H1 (cell line): ENCODE data around the gene ZNF189.

Source experiments
- CBX8 ChIP-seq: fragments of 300-800, 300-1000 bp; sonication (generic); IDR thresholded peaks from 2 replicates; pipeline ENCODE4 v1.7.1; 2016; ENCODE audit warnings: low read depth, low read length, borderline replicate concordance
- CHD2 ChIP-seq: IDR thresholded peaks from 2 replicates; pipeline ENCODE4 v1.6.1; 2012; ENCODE audit warnings: low read length, improper control_type of control experiment
- EP300 ChIP-seq, 2 experiments: IDR thresholded peaks; 1 replicate in 1 of 2; 2 replicates in 1 of 2; pipeline ENCODE4 v1.6.1; 2011 to 2012; ENCODE audit warnings: low read depth in 2 of 2, low read length in 2 of 2, mild to moderate bottlenecking in 2 of 2, borderline replicate concordance in 1 of 2, inconsistent platforms in 1 of 2, moderate library complexity in 1 of 2
- GABPA ChIP-seq: IDR thresholded peaks from 2 replicates; pipeline ENCODE4 v1.6.1; 2011; ENCODE audit warnings: mild to moderate bottlenecking, low read length, moderate library complexity, borderline replicate concordance; ENCODE audit not compliant: insufficient read depth
- JUND ChIP-seq: IDR thresholded peaks from 2 replicates; pipeline ENCODE4 v1.6.1; 2011; ENCODE audit warnings: mild to moderate bottlenecking, improper control_type of control experiment, low read length
- NRF1 ChIP-seq: IDR thresholded peaks from 2 replicates; pipeline ENCODE4 v1.6.1; 2011; ENCODE audit warnings: mild to moderate bottlenecking, low read depth, low read length, improper control_type of control experiment
- POLR2A ChIP-seq, 2 experiments: IDR thresholded peaks; 1 replicate in 1 of 2; 2 replicates in 1 of 2; pipeline ENCODE4 v1.6.1; 2011; ENCODE audit warnings: low read depth in 2 of 2, low read length in 2 of 2, mild to moderate bottlenecking in 2 of 2; ENCODE audit errors: control extremely low read depth in 1 of 2
- SIN3A ChIP-seq, 2 experiments: IDR thresholded peaks in 1 of 2; conservative IDR thresholded peaks in 1 of 2; 2 replicates each; pipeline ENCODE4 v1.6.1; 2011 to 2012; ENCODE audit warnings: low read length in 2 of 2, improper control_type of control experiment in 1 of 2, low read depth in 1 of 2, mild to moderate bottlenecking in 1 of 2
- SP1 ChIP-seq: IDR thresholded peaks from 2 replicates; pipeline ENCODE4 v1.6.1; 2011; ENCODE audit warnings: low read depth, low read length
- TEAD4 ChIP-seq: IDR thresholded peaks from 2 replicates; pipeline ENCODE4 v1.6.1; 2012; ENCODE audit warnings: low read depth, low read length, inconsistent platforms, mixed read lengths
- ZNF274 ChIP-seq: IDR thresholded peaks from 2 replicates; pipeline ENCODE4 v1.7.0; 2012; ENCODE audit warnings: low read length, borderline replicate concordance; ENCODE audit errors: extremely low read depth
- TF ChIP-seq, protein P1 (sequence below), 3 experiments: IDR thresholded peaks; 1 replicate in 2 of 3; 2 replicates in 1 of 3; pipeline versions ENCODE4 v1.5.1 to v1.6.1; 2011; ENCODE audit warnings: low read length in 3 of 3, mild to moderate bottlenecking in 3 of 3, inconsistent platforms in 2 of 3, low read depth in 1 of 3, moderate library complexity in 1 of 3; ENCODE audit not compliant: insufficient read depth in 1 of 3; ENCODE audit errors: control extremely low read depth in 1 of 3
- TF ChIP-seq, protein P2 (sequence below): IDR thresholded peaks from 2 replicates; pipeline ENCODE4 v1.6.1; 2012; ENCODE audit warnings: inconsistent platforms

DNA sequence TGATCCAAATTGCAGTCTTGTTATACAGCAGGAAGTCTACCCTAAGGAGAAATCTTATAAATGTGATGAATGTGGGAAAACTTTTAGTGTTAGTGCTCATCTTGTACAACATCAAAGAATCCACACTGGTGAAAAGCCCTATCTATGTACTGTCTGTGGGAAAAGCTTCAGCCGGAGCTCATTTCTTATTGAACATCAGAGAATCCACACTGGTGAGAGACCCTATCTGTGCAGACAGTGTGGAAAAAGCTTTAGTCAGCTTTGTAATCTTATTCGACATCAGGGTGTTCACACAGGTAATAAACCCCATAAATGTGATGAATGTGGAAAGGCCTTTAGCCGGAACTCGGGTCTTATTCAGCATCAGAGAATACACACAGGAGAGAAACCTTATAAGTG lies 10.4 kb downstream of the ZNF189 start:
- no peak for TF ChIP-seq TEAD4
- TF ChIP-seq EP300 (IDR thresholded peaks at IDR 0.05; ENCODE audit: borderline replicate concordance in 1 of 2, low read depth in 2 of 2, low read length in 2 of 2), result no peak
- no peak for TF ChIP-seq NRF1
- TF ChIP-seq, protein P1, sequence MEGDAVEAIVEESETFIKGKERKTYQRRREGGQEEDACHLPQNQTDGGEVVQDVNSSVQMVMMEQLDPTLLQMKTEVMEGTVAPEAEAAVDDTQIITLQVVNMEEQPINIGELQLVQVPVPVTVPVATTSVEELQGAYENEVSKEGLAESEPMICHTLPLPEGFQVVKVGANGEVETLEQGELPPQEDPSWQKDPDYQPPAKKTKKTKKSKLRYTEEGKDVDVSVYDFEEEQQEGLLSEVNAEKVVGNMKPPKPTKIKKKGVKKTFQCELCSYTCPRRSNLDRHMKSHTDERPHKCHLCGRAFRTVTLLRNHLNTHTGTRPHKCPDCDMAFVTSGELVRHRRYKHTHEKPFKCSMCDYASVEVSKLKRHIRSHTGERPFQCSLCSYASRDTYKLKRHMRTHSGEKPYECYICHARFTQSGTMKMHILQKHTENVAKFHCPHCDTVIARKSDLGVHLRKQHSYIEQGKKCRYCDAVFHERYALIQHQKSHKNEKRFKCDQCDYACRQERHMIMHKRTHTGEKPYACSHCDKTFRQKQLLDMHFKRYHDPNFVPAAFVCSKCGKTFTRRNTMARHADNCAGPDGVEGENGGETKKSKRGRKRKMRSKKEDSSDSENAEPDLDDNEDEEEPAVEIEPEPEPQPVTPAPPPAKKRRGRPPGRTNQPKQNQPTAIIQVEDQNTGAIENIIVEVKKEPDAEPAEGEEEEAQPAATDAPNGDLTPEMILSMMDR (IDR thresholded peaks at IDR 0.05; ENCODE audit: control extremely low read depth in 1 of 3, insufficient read depth in 1 of 3, low read depth in 1 of 3, low read length in 3 of 3), result no peak
- no peak for TF ChIP-seq ZNF274
- no peak for TF ChIP-seq POLR2A (IDR thresholded peaks at IDR 0.05; ENCODE audit: control extremely low read depth in 1 of 2, low read depth in 2 of 2, low read length in 2 of 2)
- TF ChIP-seq SP1, result no peak
- no peak for TF ChIP-seq JUND
- TF ChIP-seq GABPA, result no peak
- TF ChIP-seq CBX8, result no peak
- TF ChIP-seq CHD2, result no peak
- no peak for TF ChIP-seq SIN3A (conservative IDR thresholded peaks at IDR 0.05 in 1 of 2, IDR thresholded peaks at IDR 0.05 in 1 of 2; ENCODE audit: low read depth in 1 of 2, low read length in 2 of 2)
- TF ChIP-seq, protein P2, sequence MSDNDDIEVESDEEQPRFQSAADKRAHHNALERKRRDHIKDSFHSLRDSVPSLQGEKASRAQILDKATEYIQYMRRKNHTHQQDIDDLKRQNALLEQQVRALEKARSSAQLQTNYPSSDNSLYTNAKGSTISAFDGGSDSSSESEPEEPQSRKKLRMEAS, result no peak
